ENCODE measurements around the gene RHBDD3. TPM values are rescaled to one million over a fixed set of nuclear protein-coding genes. Genes with fewer than 3 reads are reported as not detected.

RHBDD3 gene
- 25.9 and 28.0 TPM in 2 replicates for polyA plus RNA-seq (2013)

GRCh38 chr22:29267858-29268510, at the start of gene RHBDD3, which contains the start of gene EWSR1:
Gene RHBDD3 (minus strand): TSS chr22:29267981. CDS start chr22:29265626, 2,355 bp downstream.
Gene EWSR1 (plus strand): TSS chr22:29268268. CDS start chr22:29268337, 69 bp downstream.
- WGBS (ENCODE audit: extremely low coverage, insufficient coverage, insufficient read length), result no CpG with 5 or more reads among the region's 67 CpGs
- Histone ChIP-seq H2BK5ac (ENCODE audit: low read depth, low read length, poor library complexity) (peak within 1 kb of the TSS; percentile 100), H3K4ac (ENCODE audit: low read depth, low read length) (peak within 1 kb of the TSS; percentile 100), H3K4me2 (ENCODE audit: low read length) (peak within 1 kb of the TSS; percentile 97), H2BK12ac (ENCODE audit: low read length) (peak within 1 kb of the TSS; percentile 87), H3K79me2 (ENCODE audit: control insufficient read depth, insufficient read depth, low read length, poor library complexity) (peaks cover 37% of the 10 kb centered on the region), H3K9ac (ENCODE audit: low read length) (peak within 1 kb of the TSS; percentile 100), H3K36me3 (ENCODE audit: control insufficient read depth in 1 of 2, insufficient read depth in 2 of 2, low read length in 2 of 2) (peaks cover 19 to 24% of the 10 kb centered on the region in 2 experiments), H3K27me3 (ENCODE audit: insufficient read depth, low read length) (no peaks in the 10 kb centered on the region), H2AK5ac (ENCODE audit: low read length) (peak within 1 kb of the TSS; percentile 98), H3K14ac (ENCODE audit: low read length) (peak within 1 kb of the TSS; percentile 100), H2BK120ac (ENCODE audit: insufficient read depth, low read length, poor library complexity) (peak within 1 kb of the TSS; percentile 100), H3K79me1 (ENCODE audit: low read length) (peaks cover 22% of the 10 kb centered on the region), H4K91ac (ENCODE audit: low read depth, low read length) (peak within 1 kb of the TSS; percentile 100), H2AFZ (ENCODE audit: insufficient read depth, low read length, poor library complexity) (peak within 1 kb of the TSS; percentile 98), H4K12ac (ENCODE audit: low read depth, low read length) (peak within 1 kb of the TSS; percentile 100), H3K23ac (ENCODE audit: low read length) (no peak within 1 kb of the TSS), H3K27ac (ENCODE audit: low read depth, low read length) (peak within 1 kb of the TSS; percentile 97), H3K4me3 (ENCODE audit: low read depth, low read length) (peak within 1 kb of the TSS; percentile 90), H4K8ac (ENCODE audit: low read depth, low read length) (peak within 1 kb of the TSS; percentile 99), H3K18ac (ENCODE audit: low read length) (peak within 1 kb of the TSS; percentile 99), H3K4me1 (ENCODE audit: control insufficient read depth in 1 of 2, insufficient read depth in 2 of 2, low read length in 2 of 2) (peaks cover 9 to 15% of the 10 kb centered on the region in 2 experiments), H3K9me3 (ENCODE audit: insufficient read depth, low read depth, low read length) (no peaks in the 10 kb centered on the region)
- peak; percentile 91 to 97 for DNase-seq

- H2BK120ac ChIP-seq (ENCODE audit: insufficient read depth, low read length, poor library complexity), result no peak overlapping the region
- H2BK12ac ChIP-seq (ENCODE audit: low read length), result no peak overlapping the region
- peak overlapping the region; percentile 72 for H3K4me2 ChIP-seq (ENCODE audit: low read length)
- H3K27me3 ChIP-seq (ENCODE audit: insufficient read depth, low read length), result peaks cover 31% of the 10 kb centered on the region
- peaks cover 4 to 9% of the 10 kb centered on the region in 2 experiments for H3K4me1 ChIP-seq (ENCODE audit: control insufficient read depth in 1 of 2, insufficient read depth in 2 of 2, low read length in 2 of 2)
- no peak overlapping the region for H3K9ac ChIP-seq (ENCODE audit: low read length)
- no peak overlapping the region for H3K27ac ChIP-seq (ENCODE audit: low read depth, low read length)
- H3K4ac ChIP-seq (ENCODE audit: low read depth, low read length), result no peak overlapping the region
- peaks cover 7 to 9% of the 10 kb centered on the region in 2 experiments for H3K36me3 ChIP-seq (ENCODE audit: control insufficient read depth in 1 of 2, insufficient read depth in 2 of 2, low read length in 2 of 2)
- H3K23ac ChIP-seq (ENCODE audit: low read length), result no peak overlapping the region
- DNase-seq, result no peak
- H2AK5ac ChIP-seq (ENCODE audit: low read length), result no peak overlapping the region
- no peak overlapping the region for H3K14ac ChIP-seq (ENCODE audit: low read length)
- no peaks in the 10 kb centered on the region for H3K79me1 ChIP-seq (ENCODE audit: low read length)
- H3K79me2 ChIP-seq (ENCODE audit: control insufficient read depth, insufficient read depth, low read length, poor library complexity), result no peaks in the 10 kb centered on the region
- no peak overlapping the region for H4K91ac ChIP-seq (ENCODE audit: low read depth, low read length)
- no peak overlapping the region for H2AFZ ChIP-seq (ENCODE audit: insufficient read depth, low read length, poor library complexity)
- H3K18ac ChIP-seq (ENCODE audit: low read length), result no peak overlapping the region
- no peak overlapping the region for H4K12ac ChIP-seq (ENCODE audit: low read depth, low read length)
- peaks cover 3% of the 10 kb centered on the region for H3K9me3 ChIP-seq (ENCODE audit: insufficient read depth, low read depth, low read length)
- H4K8ac ChIP-seq (ENCODE audit: low read depth, low read length), result no peak overlapping the region
- no peak overlapping the region for H3K4me3 ChIP-seq (ENCODE audit: low read depth, low read length)
- no peak overlapping the region for H2BK5ac ChIP-seq (ENCODE audit: low read depth, low read length, poor library complexity)
- WGBS (ENCODE audit: extremely low coverage, insufficient coverage, insufficient read length), result no CpG with 5 or more reads among the region's 18 CpGs
Measured at GRCh38 chr22:29316141-29316828, 48.5 kb upstream of the RHBDD3 start.

GRCh38 chr22:29315286-29316140, 47.7 kb upstream of the RHBDD3 start, which contains the start of gene RASL10A:
Gene RASL10A (minus strand): TSS chr22:29315697. CDS start chr22:29315246, 451 bp downstream.
- H2BK5ac ChIP-seq (ENCODE audit: low read depth, low read length, poor library complexity), result no peak within 1 kb of the TSS
- peak within 1 kb of the TSS; percentile 72 for H3K4me2 ChIP-seq (ENCODE audit: low read length)
- peaks cover 10 to 17% of the 10 kb centered on the region in 2 experiments for H3K4me1 ChIP-seq (ENCODE audit: control insufficient read depth in 1 of 2, insufficient read depth in 2 of 2, low read length in 2 of 2)
- peaks cover 7 to 9% of the 10 kb centered on the region in 2 experiments for H3K36me3 ChIP-seq (ENCODE audit: control insufficient read depth in 1 of 2, insufficient read depth in 2 of 2, low read length in 2 of 2)
- no peak within 1 kb of the TSS for H4K91ac ChIP-seq (ENCODE audit: low read depth, low read length)
- no CpG with 5 or more reads among the region's 103 CpGs for WGBS (ENCODE audit: extremely low coverage, insufficient coverage, insufficient read length)
- H3K79me2 ChIP-seq (ENCODE audit: control insufficient read depth, insufficient read depth, low read length, poor library complexity), result no peaks in the 10 kb centered on the region
- H3K23ac ChIP-seq (ENCODE audit: low read length), result no peak within 1 kb of the TSS
- peak in 1 of 2 donors; percentile 16 for DNase-seq
- peaks cover 3% of the 10 kb centered on the region for H3K9me3 ChIP-seq (ENCODE audit: insufficient read depth, low read depth, low read length)
- no peak within 1 kb of the TSS for H2AFZ ChIP-seq (ENCODE audit: insufficient read depth, low read length, poor library complexity)
- H3K79me1 ChIP-seq (ENCODE audit: low read length), result peaks cover 2% of the 10 kb centered on the region
- H3K14ac ChIP-seq (ENCODE audit: low read length), result no peak within 1 kb of the TSS
- H3K9ac ChIP-seq (ENCODE audit: low read length), result no peak within 1 kb of the TSS
- H4K12ac ChIP-seq (ENCODE audit: low read depth, low read length), result no peak within 1 kb of the TSS
- peaks cover 31% of the 10 kb centered on the region for H3K27me3 ChIP-seq (ENCODE audit: insufficient read depth, low read length)
- H4K8ac ChIP-seq (ENCODE audit: low read depth, low read length), result no peak within 1 kb of the TSS
- peak within 1 kb of the TSS; percentile 45 for H3K4me3 ChIP-seq (ENCODE audit: low read depth, low read length)
- H3K27ac ChIP-seq (ENCODE audit: low read depth, low read length), result no peak within 1 kb of the TSS
- H3K4ac ChIP-seq (ENCODE audit: low read depth, low read length), result no peak within 1 kb of the TSS
- no peak within 1 kb of the TSS for H2BK12ac ChIP-seq (ENCODE audit: low read length)
- no peak within 1 kb of the TSS for H2BK120ac ChIP-seq (ENCODE audit: insufficient read depth, low read length, poor library complexity)
- peak within 1 kb of the TSS; percentile 13 for H3K18ac ChIP-seq (ENCODE audit: low read length)
- H2AK5ac ChIP-seq (ENCODE audit: low read length), result no peak within 1 kb of the TSS

All from trophoblast cell (in vitro differentiated cells and primary cell).